Sigmoid colon (tissue), 7 donors: ENCODE measurements around the gene CHERP. TPM values are rescaled to one million over a fixed set of nuclear protein-coding genes. Genes with fewer than 3 reads are reported as not detected.

Source experiments
- DNase-seq: peaks from one replicate; pipeline ENCODE4 v3.0.0-alpha.2; 2019
- H3K27ac ChIP-seq, 4 donors: fragments of 200-600 bp; sonication (generic); one replicate each; pipeline ENCODE4 v1.5.1; 2016 to 2019; ENCODE audit warnings: mild to moderate bottlenecking in 1 of 4
- H3K27me3 ChIP-seq, 3 donors: fragments of 200-600 bp; sonication (generic); one replicate each; pipeline ENCODE4 v1.5.1; 2019; ENCODE audit warnings: mild to moderate bottlenecking in 1 of 3
- H3K36me3 ChIP-seq, 4 donors: fragments of 200-600 bp; sonication (generic); one replicate each; pipeline ENCODE4 v1.5.1; 2016 to 2019
- H3K4me1 ChIP-seq, 4 donors: fragments of 200-600 bp; sonication (generic); one replicate each; pipeline ENCODE4 v1.5.1; 2017 to 2019
- H3K4me3 ChIP-seq, 4 donors: fragments of 200-600 bp; sonication (generic); one replicate each; pipeline ENCODE4 v1.5.1; 2017 to 2019; ENCODE audit warnings: mild to moderate bottlenecking in 2 of 4, moderate library complexity in 1 of 4
- H3K9me3 ChIP-seq, 4 donors: fragments of 200-600 bp in 3 of 4; sonication (generic) in 3 of 4; one replicate each; pipeline versions ENCODE4 v1.5.1 to v1.6.1; 2013 to 2019
- CTCF ChIP-seq, 4 experiments: fragments of 450-650 bp in 3 of 4; fragments of 200-600 bp in 1 of 4; IDR thresholded peaks; one replicate each; pipeline ENCODE4 v1.5.1; 2016 to 2019; ENCODE audit warnings: antibody characterized with exemption in 4 of 4, mild to moderate bottlenecking in 3 of 4, moderate library complexity in 2 of 4
- EP300 ChIP-seq, 4 donors: sonication (generic); formaldehyde crosslinking; IDR thresholded peaks; one replicate each; pipeline ENCODE4 v1.6.1; 2017; ENCODE audit warnings: antibody characterized with exemption in 4 of 4
- POLR2A ChIP-seq, 2 donors: fragments of 450-650 bp; IDR thresholded peaks; one replicate each; pipeline ENCODE4 v1.6.1; 2016; ENCODE audit warnings: antibody characterized with exemption in 2 of 2, mild to moderate bottlenecking in 2 of 2, moderate library complexity in 2 of 2
- POLR2AphosphoS5 ChIP-seq, 4 donors: sonication (generic); formaldehyde crosslinking; IDR thresholded peaks; one replicate each; pipeline ENCODE4 v1.6.1; 2017; ENCODE audit warnings: antibody characterized with exemption in 4 of 4
- WGBS, 2 donors: extraction: QIAGEN DNeasy Blood & Tissue Kit; methylation state at CpG; one replicate each; pipeline ENCODE4 v1.1.7; 2013; 5-methylcytosine and 5-hydroxymethylcytosine counted together
- intact Hi-C: fragments of 100-400 bp; cut with DNase I; formaldehyde crosslinking; loops from one replicate; pipeline ENCODE4 v1.15.1; 2023
- polyA plus RNA-seq, 3 donors: library from polyadenylated mRNA; stranded (reverse); fragments of 200-250 nt; gene quantifications; one replicate each; pipeline ENCODE4 v1.2.3, GENCODE V29; 2013
- total RNA-seq, 4 donors: library from RNA; depleted of rRNA; stranded (reverse); fragments of >200 nt; gene quantifications; one replicate each; pipeline ENCODE4 v1.1.0, GENCODE V29; 2016
- donor health status: healthy with polysubstance abuse.
- donor health status: Bipolar disorder and iron deficiency.
- donor health status: healthy.

CHERP gene
- total and polyA plus RNA-seq, 7 donors = 5.6 to 32.7 (median 8.6) TPM

DNA sequence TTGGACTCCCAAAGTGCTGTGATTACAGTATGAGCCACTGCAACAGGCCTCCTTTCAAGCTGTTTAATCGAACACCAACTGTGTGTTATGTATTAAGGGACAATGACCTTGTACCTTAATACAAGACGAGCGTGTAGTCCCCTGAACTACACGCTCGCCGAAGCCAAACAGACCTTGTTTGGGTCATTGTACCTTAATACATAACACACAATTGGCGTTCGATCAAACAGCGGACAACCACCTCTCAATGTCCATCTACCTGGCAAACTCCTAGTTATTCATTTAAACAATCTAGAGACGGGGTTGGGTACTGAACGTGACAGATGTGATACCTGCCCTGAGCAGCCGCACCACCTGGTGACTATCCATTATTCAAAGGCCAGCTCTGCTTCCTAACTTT, 1.3 kb downstream of the CHERP start:
- Histone ChIP-seq H3K4me1 (peaks cover 0 to 65% (median 49%) of the 10 kb centered on the region in 4 donors), H3K27me3 (no peaks in the 10 kb centered on the region), H3K27ac (peak overlapping the region in 1 of 4 donors; percentile 86), H3K4me3 (peak overlapping the region in 3 of 4 donors; percentile 75 to 86 (median 80)), H3K9me3 (no peaks in the 10 kb centered on the region), H3K36me3 (peaks cover 0 to 39% (median 2%) of the 10 kb centered on the region in 4 donors)
- no peak for DNase-seq
- TF ChIP-seq EP300 (IDR thresholded peaks at IDR 0.05) (no peak), CTCF (IDR thresholded peaks at IDR 0.05) (no peak), POLR2A (IDR thresholded peaks at IDR 0.05) (no peak), POLR2AphosphoS5 (IDR thresholded peaks at IDR 0.05) (no peak)
- 80 to 87% methylated on average over 12 of the region's 12 CpGs for WGBS, 2 donors
- intact Hi-C loops = no loop called here

GRCh38 chr19:16537111-16537510, 5.1 kb downstream of the CHERP start:
- Histone ChIP-seq H3K36me3 (peaks cover 26 to 76% (median 33%) of the 10 kb centered on the region in 4 donors), H3K4me3 (no peak overlapping the region), H3K27ac (no peak overlapping the region), H3K9me3 (no peaks in the 10 kb centered on the region), H3K27me3 (no peaks in the 10 kb centered on the region), H3K4me1 (peaks cover 0 to 43% (median 37%) of the 10 kb centered on the region in 4 donors)
- intact Hi-C loops = no loop called here
- TF ChIP-seq CTCF (IDR thresholded peaks at IDR 0.05) (no peak), POLR2A (IDR thresholded peaks at IDR 0.05) (no peak), POLR2AphosphoS5 (IDR thresholded peaks at IDR 0.05) (no peak), EP300 (IDR thresholded peaks at IDR 0.05) (no peak)
- 94% methylated on average over 13 of the region's 13 CpGs for WGBS, 2 donors
- DNase-seq = no peak

DNA sequence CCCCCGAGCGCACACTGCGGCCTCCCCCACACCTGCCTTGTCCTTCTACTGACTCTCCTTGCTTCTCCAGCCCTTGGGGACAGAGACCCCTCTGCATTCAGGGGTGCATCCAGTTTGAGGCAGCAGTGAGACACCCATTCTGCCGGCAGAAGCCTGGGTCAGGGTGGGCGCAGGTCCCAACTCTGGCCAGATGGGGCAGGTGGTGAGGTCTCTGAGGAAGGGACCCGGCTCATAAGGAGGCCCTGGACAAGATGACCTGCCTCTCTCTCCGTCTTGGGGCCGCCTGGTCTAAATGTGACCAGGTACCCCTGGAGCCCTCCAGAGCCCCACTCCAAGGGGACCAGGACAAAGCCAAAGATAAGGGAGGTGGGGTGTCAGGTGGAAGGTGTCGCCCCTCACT, 6.1 kb downstream of the CHERP start:
- H3K36me3 ChIP-seq = peaks cover 36 to 86% (median 43%) of the 10 kb centered on the region in 4 donors
- TF ChIP-seq POLR2A (IDR thresholded peaks at IDR 0.05) (no peak), CTCF (IDR thresholded peaks at IDR 0.05) (no peak)
- 94 to 96% methylated on average over 9 of the region's 9 CpGs for WGBS, 2 donors
- H3K27me3 ChIP-seq = no peaks in the 10 kb centered on the region
- no peak for DNase-seq
- H3K4me3 ChIP-seq = no peak overlapping the region
- H3K27ac ChIP-seq = no peak overlapping the region
- no peaks in the 10 kb centered on the region for H3K9me3 ChIP-seq
- H3K4me1 ChIP-seq = peaks cover 0 to 37% (median 32%) of the 10 kb centered on the region in 4 donors
- intact Hi-C loops = no loop called here

DNA sequence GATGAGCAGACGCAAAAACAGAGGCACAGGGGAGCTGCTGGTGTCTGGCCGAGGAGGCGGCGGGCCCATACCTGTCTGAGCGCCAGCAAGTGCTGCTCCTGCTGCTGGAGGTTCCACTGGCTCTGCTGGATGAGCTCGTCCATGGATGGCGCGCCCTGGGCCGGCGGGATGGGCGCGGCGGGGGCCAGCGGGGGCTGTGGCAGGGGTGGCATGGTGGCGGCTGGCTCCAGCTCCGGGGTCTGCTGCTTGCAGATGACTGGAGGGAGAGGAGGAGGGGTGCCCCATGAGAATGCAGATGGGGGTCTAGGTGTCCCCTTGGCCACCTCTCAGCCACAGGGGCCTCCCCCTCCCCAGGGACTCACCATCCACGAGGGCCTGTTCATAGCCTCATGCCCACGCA, 6.9 kb downstream of the CHERP start:
- Histone ChIP-seq H3K4me3 (no peak overlapping the region), H3K9me3 (no peaks in the 10 kb centered on the region), H3K27ac (no peak overlapping the region), H3K27me3 (no peaks in the 10 kb centered on the region), H3K36me3 (peaks cover 43 to 92% (median 51%) of the 10 kb centered on the region in 4 donors), H3K4me1 (peaks cover 0 to 30% (median 24%) of the 10 kb centered on the region in 4 donors)
- intact Hi-C loops = no loop called here
- no peak for DNase-seq
- TF ChIP-seq CTCF (IDR thresholded peaks at IDR 0.05) (no peak), EP300 (IDR thresholded peaks at IDR 0.05) (no peak), POLR2A (IDR thresholded peaks at IDR 0.05) (no peak), POLR2AphosphoS5 (IDR thresholded peaks at IDR 0.05) (no peak)
- WGBS, 2 donors = 96 to 98% methylated on average over 18 of the region's 18 CpGs
